Naive thymus-derived CD4-positive, alpha-beta T cell (primary cell): ENCODE results near the gene PTH2R. TPM values are rescaled to one million over a fixed set of nuclear protein-coding genes. Genes with fewer than 3 reads are reported as not detected.
A peak's percentile ranks its signal among the peaks of the same experiment; 100 is the strongest.

Experiments
- ATAC-seq: fragments of 150-1000 bp; cut with Tn5 transposase; 2 replicates; pipeline ENCODE4 v1.10.0; 2021; ENCODE audit warnings: mild to moderate bottlenecking, moderate library complexity
- CTCF ChIA-PET: fragments of 350-600 bp; sonication (Branson Sonifier 250); formaldehyde crosslinking; loops from one replicate; lab custom pipeline; 2021; ENCODE audit warnings: antibody characterized with exemption; lab: Charles Lee
- POLR2A ChIA-PET: fragments of 350-600 bp; sonication (Branson Sonifier 250); formaldehyde crosslinking; loops from one replicate; lab custom pipeline; 2021; ENCODE audit warnings: antibody characterized with exemption, inconsistent platforms; lab: Charles Lee
- DNase-seq, 9 donors: peaks; one replicate each; pipeline versions ENCODE4 v3.0.0 to v3.0.0-alpha.2; 2020 to 2022; ENCODE audit warnings: mixed read lengths in 1 of 9
- H3K27ac ChIP-seq: one replicate; pipeline ENCODE4 v1.7.0; 2013; ENCODE audit warnings: mild to moderate bottlenecking, low read depth, low read length, moderate library complexity
- H3K27me3 ChIP-seq, 2 donors: one replicate each; pipeline ENCODE4 v1.7.0; 2013; ENCODE audit warnings: low read length in 2 of 2, mild to moderate bottlenecking in 2 of 2, moderate library complexity in 2 of 2; ENCODE audit not compliant: control insufficient read depth in 2 of 2, insufficient read depth in 2 of 2
- H3K36me3 ChIP-seq, 3 experiments: 1 replicate in 2 of 3; 2 replicates in 1 of 3; pipeline ENCODE4 v1.7.0; 2013; ENCODE audit warnings: low read length in 3 of 3, mild to moderate bottlenecking in 3 of 3, moderate library complexity in 1 of 3; ENCODE audit not compliant: insufficient read depth in 3 of 3, control insufficient read depth in 2 of 3
- H3K4me1 ChIP-seq, 2 donors: one replicate each; pipeline ENCODE4 v1.7.0; 2013; ENCODE audit warnings: low read length in 2 of 2, mild to moderate bottlenecking in 2 of 2, moderate library complexity in 1 of 2; ENCODE audit not compliant: control insufficient read depth in 2 of 2, insufficient read depth in 2 of 2
- H3K4me3 ChIP-seq: 2 replicates; pipeline ENCODE4 v1.7.0; 2013; ENCODE audit warnings: mild to moderate bottlenecking, low read length
- H3K9me3 ChIP-seq, 3 experiments: 1 replicate in 2 of 3; 2 replicates in 1 of 3; pipeline ENCODE4 v1.7.0; 2013; ENCODE audit warnings: low read length in 3 of 3; ENCODE audit not compliant: control insufficient read depth in 2 of 3
- H3K27ac Mint-ChIP-seq, 9 donors: one replicate each; pipeline ENCODE4 v1.8.0; 2020 to 2022; ENCODE audit warnings: mixed read lengths in 9 of 9, mild to moderate bottlenecking in 8 of 9, moderate library complexity in 5 of 9, inconsistent platforms in 2 of 9
- H3K27me3 Mint-ChIP-seq, 5 donors: one replicate each; pipeline ENCODE4 v1.8.0; 2021 to 2022; ENCODE audit warnings: mixed read lengths in 5 of 5, mild to moderate bottlenecking in 1 of 5
- H3K36me3 Mint-ChIP-seq, 5 donors: one replicate each; pipeline ENCODE4 v1.8.0; 2020 to 2022; ENCODE audit warnings: mixed read lengths in 5 of 5, mild to moderate bottlenecking in 3 of 5, inconsistent platforms in 1 of 5
- H3K4me1 Mint-ChIP-seq, 7 donors: one replicate each; pipeline ENCODE4 v1.8.0; 2020 to 2022; ENCODE audit warnings: mixed read lengths in 7 of 7, mild to moderate bottlenecking in 3 of 7, inconsistent platforms in 1 of 7
- H3K4me3 Mint-ChIP-seq, 10 donors: one replicate each; pipeline ENCODE4 v1.8.0; 2020 to 2022; ENCODE audit warnings: mild to moderate bottlenecking in 10 of 10, mixed read lengths in 10 of 10, moderate library complexity in 6 of 10, inconsistent platforms in 2 of 10
- H3K9me3 Mint-ChIP-seq, 11 donors: one replicate each; pipeline ENCODE4 v1.8.0; 2020 to 2022; ENCODE audit warnings: mixed read lengths in 11 of 11, mild to moderate bottlenecking in 4 of 11, inconsistent platforms in 1 of 11, moderate library complexity in 1 of 11
- intact Hi-C, 2 donors: fragments of 100-400 bp; cut with micrococcal nuclease; formaldehyde crosslinking; loops; one replicate each; pipeline ENCODE4 v1.15.1; 2023
- polyA plus RNA-seq, 2 donors: library from polyadenylated mRNA; unstranded; fragments of 300-500 nt; fragmentation: Illumina TruSeq; gene quantifications; one replicate each; pipeline ENCODE4 v1.2.3, GENCODE V29; 2021
- total RNA-seq, 6 experiments: library from RNA in 5 of 6; stranded (reverse) in 5 of 6; gene quantifications; 1 replicate in 5 of 6; 2 replicates in 1 of 6; pipeline ENCODE4 v1.2.3 and lab custom pipeline; 2021 to 2026

PTH2R gene
- total and polyA plus RNA-seq, 7 experiments from 2014 or later, result 0.19 to 0.44 (median 0.43) TPM; not detected in 4

DNA sequence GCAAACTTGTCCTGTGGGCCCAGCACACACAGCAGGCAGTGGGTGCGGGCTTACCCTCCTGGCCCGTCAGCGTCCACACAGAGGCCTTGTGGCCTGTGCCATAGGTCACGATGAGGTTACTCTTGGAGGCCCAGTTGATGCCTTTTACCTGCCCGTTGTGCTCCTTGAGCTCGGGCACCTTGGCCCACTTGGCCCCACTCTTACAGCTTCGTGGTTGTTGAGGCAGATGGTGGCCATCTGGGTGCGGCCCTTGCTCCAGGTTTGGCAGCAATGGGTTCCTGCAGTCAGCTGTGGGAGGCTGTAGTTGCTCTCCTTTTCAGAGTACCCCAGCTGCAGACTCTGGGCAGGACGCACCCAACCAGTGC, 45.5 kb upstream of the PTH2R start:
- Mint-ChIP-seq H3K4me3 (no peak overlapping the region), H3K4me1 (peaks cover 0 to 8% (median 0%) of the 10 kb centered on the region in 7 donors), H3K27ac (peak overlapping the region in 1 of 9 donors; percentile 19), H3K9me3 (peaks cover 2 to 16% (median 8%) of the 10 kb centered on the region in 11 donors), H3K27me3 (peaks cover 0 to 5% (median 0%) of the 10 kb centered on the region in 5 donors), H3K36me3 (peaks cover 7 to 20% (median 18%) of the 10 kb centered on the region in 5 donors)
- peaks cover 0 to 4% (median 0%) of the 10 kb centered on the region in 3 experiments for H3K9me3 ChIP-seq
- H3K36me3 ChIP-seq, result no peaks in the 10 kb centered on the region
- intact Hi-C loops, result no loop called here
- no peak for DNase-seq
- H3K4me1 ChIP-seq, result peaks cover 0 to 4% of the 10 kb centered on the region in 2 donors
- ATAC-seq, result no peak
- H3K4me3 ChIP-seq, result no peak overlapping the region
- H3K27me3 ChIP-seq, result no peaks in the 10 kb centered on the region
- no peak overlapping the region for H3K27ac ChIP-seq
- POLR2A ChIA-PET, result no interaction called here
- CTCF ChIA-PET, result no interaction called here

- H3K27ac ChIP-seq, result no peak overlapping the region
- H3K9me3 ChIP-seq, result peaks cover 0 to 4% (median 0%) of the 10 kb centered on the region in 3 experiments
- Mint-ChIP-seq H3K27me3 (peaks cover 0 to 15% (median 10%) of the 10 kb centered on the region in 5 donors), H3K27ac (no peak overlapping the region), H3K36me3 (peaks cover 7 to 23% (median 12%) of the 10 kb centered on the region in 5 donors), H3K4me3 (no peak overlapping the region), H3K9me3 (peaks cover 2 to 21% (median 8%) of the 10 kb centered on the region in 11 donors), H3K4me1 (peaks cover 0 to 8% (median 0%) of the 10 kb centered on the region in 7 donors)
- H3K27me3 ChIP-seq, result no peaks in the 10 kb centered on the region
- H3K36me3 ChIP-seq, result no peaks in the 10 kb centered on the region
- H3K4me3 ChIP-seq, result no peak overlapping the region
- H3K4me1 ChIP-seq, result peaks cover 0 to 4% of the 10 kb centered on the region in 2 donors
- POLR2A ChIA-PET, result no interaction called here
- intact Hi-C loops, result no loop called here
- DNase-seq (no peak), ATAC-seq (no peak)
- CTCF ChIA-PET, result no interaction called here
Observed at GRCh38 chr2:208363485-208363884, 43.1 kb upstream of the PTH2R start.

DNA sequence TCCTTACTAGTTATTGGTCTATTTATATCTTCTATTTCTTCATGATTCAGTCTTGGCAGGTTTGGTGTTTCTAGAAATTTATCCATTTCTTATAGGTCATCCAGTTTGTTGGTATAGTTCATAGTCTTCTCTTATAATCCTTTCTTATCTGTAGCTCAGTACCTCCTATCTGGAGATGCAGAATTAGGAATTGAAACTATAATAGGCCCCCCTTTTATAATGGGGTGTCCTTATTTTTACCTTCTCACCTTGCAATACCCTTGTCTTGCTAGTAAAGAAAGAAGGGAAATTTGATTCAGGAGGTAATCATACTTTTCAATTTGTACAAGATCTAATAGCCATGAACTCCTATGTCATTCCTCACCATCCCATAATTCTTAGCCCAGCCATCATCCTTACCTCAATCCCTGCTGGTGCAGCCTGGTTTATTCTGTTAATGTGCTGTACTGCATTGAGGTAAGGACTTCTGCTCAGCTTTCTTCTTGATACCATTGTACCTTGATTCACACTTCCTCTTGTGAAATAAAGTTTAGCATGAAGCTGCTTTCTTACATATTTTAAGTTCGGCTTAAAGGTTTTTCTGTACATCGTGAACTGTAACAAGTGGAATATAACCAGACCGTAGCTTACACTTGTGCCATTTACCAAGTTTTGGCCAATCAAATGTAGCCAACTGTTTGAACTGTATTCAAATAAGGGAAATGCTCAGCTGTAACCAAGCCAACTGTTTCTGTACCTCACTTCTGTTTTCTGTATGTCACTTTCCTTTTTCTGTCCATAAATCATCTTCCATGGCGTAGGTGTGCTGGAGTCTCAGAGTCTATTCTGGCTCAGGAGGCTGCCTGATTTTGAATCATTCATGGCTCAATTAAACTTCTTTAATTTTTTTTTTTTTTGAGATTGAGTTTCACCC, 40.1 kb upstream of the PTH2R start:
- Histone ChIP-seq H3K4me1 (peaks cover 0 to 4% of the 10 kb centered on the region in 2 donors), H3K36me3 (no peaks in the 10 kb centered on the region), H3K27me3 (peaks cover 0 to 2% of the 10 kb centered on the region in 2 donors), H3K27ac (no peak overlapping the region), H3K4me3 (no peak overlapping the region), H3K9me3 (peaks cover 0 to 4% (median 0%) of the 10 kb centered on the region in 3 experiments)
- peaks cover 0 to 8% (median 0%) of the 10 kb centered on the region in 7 donors for H3K4me1 Mint-ChIP-seq
- H3K27ac Mint-ChIP-seq, result no peak overlapping the region
- H3K27me3 Mint-ChIP-seq, result peaks cover 0 to 17% (median 11%) of the 10 kb centered on the region in 5 donors
- H3K4me3 Mint-ChIP-seq, result no peak overlapping the region
- ChIA-PET CTCF (no interaction called here), POLR2A (interaction anchor here (0.7 kb wide), 1 partner anchor 75 kb away, joined by 3 read pairs; no protein-coding TSS in a partner anchor)
- ATAC-seq (peak; percentile 46), DNase-seq (no peak)
- intact Hi-C loops, result no loop called here
- H3K36me3 Mint-ChIP-seq, result peaks cover 2 to 11% (median 7%) of the 10 kb centered on the region in 5 donors
- peaks cover under 1 to 21% (median 8%) of the 10 kb centered on the region in 11 donors for H3K9me3 Mint-ChIP-seq

- CTCF ChIA-PET, result no interaction called here
- ATAC-seq (no peak), DNase-seq (no peak)
- Histone ChIP-seq H3K4me3 (no peak overlapping the region), H3K9me3 (peaks cover 0 to 4% (median 0%) of the 10 kb centered on the region in 3 experiments), H3K4me1 (peaks cover 0 to 2% of the 10 kb centered on the region in 2 donors), H3K27me3 (peaks cover 0 to 2% of the 10 kb centered on the region in 2 donors), H3K36me3 (no peaks in the 10 kb centered on the region), H3K27ac (no peak overlapping the region)
- H3K9me3 Mint-ChIP-seq, result peaks cover 0 to 21% (median 8%) of the 10 kb centered on the region in 11 donors
- no peaks in the 10 kb centered on the region for H3K4me1 Mint-ChIP-seq
- peaks cover 0 to 9% (median 7%) of the 10 kb centered on the region in 5 donors for H3K36me3 Mint-ChIP-seq
- no peak overlapping the region for H3K4me3 Mint-ChIP-seq
- no peak overlapping the region for H3K27ac Mint-ChIP-seq
- peaks cover 0 to 17% (median 11%) of the 10 kb centered on the region in 5 donors for H3K27me3 Mint-ChIP-seq
- POLR2A ChIA-PET, result no interaction called here
- intact Hi-C loops, result no loop called here
Observed at GRCh38 chr2:208369091-208369490, 37.5 kb upstream of the PTH2R start.

GRCh38 chr2:208370881-208371633, 35.5 kb upstream of the PTH2R start:
- H3K4me3 Mint-ChIP-seq, result no peak overlapping the region
- no peaks in the 10 kb centered on the region for H3K36me3 ChIP-seq
- CTCF ChIA-PET, result no interaction called here
- peaks cover 0 to 3% (median 0%) of the 10 kb centered on the region in 5 donors for H3K36me3 Mint-ChIP-seq
- no peaks in the 10 kb centered on the region for H3K9me3 ChIP-seq
- no peaks in the 10 kb centered on the region for H3K4me1 ChIP-seq
- intact Hi-C loops, result no loop called here
- no peak overlapping the region for H3K4me3 ChIP-seq
- H3K9me3 Mint-ChIP-seq, result peaks cover 0 to 6% (median 1%) of the 10 kb centered on the region in 11 donors
- DNase-seq (no peak), ATAC-seq (no peak)
- H3K27me3 Mint-ChIP-seq, result peaks cover 4 to 14% (median 12%) of the 10 kb centered on the region in 5 donors
- POLR2A ChIA-PET, result no interaction called here
- H3K27ac Mint-ChIP-seq, result no peak overlapping the region
- H3K4me1 Mint-ChIP-seq, result no peaks in the 10 kb centered on the region
- no peak overlapping the region for H3K27ac ChIP-seq
- H3K27me3 ChIP-seq, result peaks cover 0 to 2% of the 10 kb centered on the region in 2 donors

DNA sequence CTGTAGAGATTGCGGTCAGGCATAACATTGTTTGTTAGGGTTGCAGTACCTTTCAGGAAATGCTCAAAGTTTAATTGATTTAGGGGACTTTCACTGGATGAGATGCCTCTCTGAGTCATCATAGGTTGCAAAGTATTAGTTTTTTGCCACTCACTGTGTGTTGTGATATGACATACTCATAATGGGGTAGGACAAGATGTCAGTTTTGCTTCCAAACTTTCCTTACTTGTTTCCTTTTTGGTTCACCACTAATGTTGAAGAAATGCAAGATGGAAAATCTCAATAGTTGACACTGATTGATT, 35.0 kb upstream of the PTH2R start:
- Histone ChIP-seq H3K36me3 (no peaks in the 10 kb centered on the region), H3K27me3 (peaks cover 0 to 2% of the 10 kb centered on the region in 2 donors), H3K9me3 (no peaks in the 10 kb centered on the region), H3K4me3 (no peak overlapping the region), H3K4me1 (no peaks in the 10 kb centered on the region), H3K27ac (no peak overlapping the region)
- Mint-ChIP-seq H3K36me3 (peaks cover 0 to 3% (median 0%) of the 10 kb centered on the region in 5 donors), H3K9me3 (peaks cover 0 to under 1% (median 0%) of the 10 kb centered on the region in 11 donors), H3K4me3 (no peak overlapping the region), H3K27ac (no peak overlapping the region), H3K4me1 (no peaks in the 10 kb centered on the region), H3K27me3 (peaks cover 4 to 13% (median 12%) of the 10 kb centered on the region in 5 donors)
- DNase-seq (no peak), ATAC-seq (no peak)
- ChIA-PET CTCF (no interaction called here), POLR2A (no interaction called here)
- intact Hi-C loops, result no loop called here
